Activated CD8-positive, alpha-beta memory T cell treated with anti-CD3 and anti-CD28 coated beads, Interleukin-2, amount 50 U/mL, for 24 hours (primary cell): ENCODE measurements around the gene TCEA3.

Experiments
- DNase-seq: peaks from one replicate; pipeline ENCODE4 v3.0.0-alpha.2; 2020; ENCODE audit errors: extremely low read depth

TCEA3 gene

GRCh38 chr1:23424293-23425192 lies at the start of gene TCEA3:
TSS of gene TCEA3 (minus strand) at chr1:23424748. CDS start at chr1:23424633, 115 bp downstream.
- DNase-seq, result no peak

DNA sequence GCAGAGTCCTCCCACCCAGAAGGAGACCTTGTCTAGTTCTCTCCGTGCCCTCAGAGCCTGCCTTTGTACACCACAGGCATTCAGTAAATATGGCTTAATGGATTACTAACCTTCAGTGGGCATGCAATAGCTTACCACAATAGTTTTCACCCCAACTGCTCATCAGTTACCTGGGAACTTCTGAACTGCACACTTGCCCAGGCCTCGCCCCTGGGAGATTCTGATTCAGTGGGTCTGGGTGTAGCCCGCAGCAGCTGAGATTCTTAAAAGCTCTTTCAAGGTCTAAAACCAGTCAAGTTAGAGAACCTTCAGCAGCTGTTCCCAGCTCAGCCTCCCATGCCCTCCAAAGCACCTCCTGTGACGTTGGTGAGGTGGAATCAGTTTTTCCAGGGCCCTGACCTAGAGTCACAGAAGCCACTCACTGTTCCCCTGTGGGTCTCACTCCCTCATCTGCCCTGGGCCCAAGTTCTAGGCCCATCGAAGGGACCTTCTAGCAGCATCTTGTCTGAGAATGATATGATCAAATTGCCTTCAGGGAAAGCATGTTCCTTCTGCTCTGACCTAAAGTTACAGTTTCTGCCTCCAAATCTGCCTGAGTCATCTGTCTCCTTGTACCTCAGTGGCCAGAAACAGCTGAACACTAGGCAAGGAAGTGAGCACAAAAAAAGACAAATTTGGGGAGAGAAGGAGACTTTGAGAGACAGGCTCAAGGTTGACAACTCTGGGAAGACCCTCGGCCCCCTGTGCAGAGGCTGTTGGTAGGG lies 48.7 kb upstream of the TCEA3 start:
- DNase-seq, result no peak

- no peak for DNase-seq
Observed at GRCh38 chr1:23472351-23473036, 47.9 kb upstream of the TCEA3 start.

- DNase-seq, result no peak
Observed at GRCh38 chr1:23471473-23472075, 47.0 kb upstream of the TCEA3 start.

DNA sequence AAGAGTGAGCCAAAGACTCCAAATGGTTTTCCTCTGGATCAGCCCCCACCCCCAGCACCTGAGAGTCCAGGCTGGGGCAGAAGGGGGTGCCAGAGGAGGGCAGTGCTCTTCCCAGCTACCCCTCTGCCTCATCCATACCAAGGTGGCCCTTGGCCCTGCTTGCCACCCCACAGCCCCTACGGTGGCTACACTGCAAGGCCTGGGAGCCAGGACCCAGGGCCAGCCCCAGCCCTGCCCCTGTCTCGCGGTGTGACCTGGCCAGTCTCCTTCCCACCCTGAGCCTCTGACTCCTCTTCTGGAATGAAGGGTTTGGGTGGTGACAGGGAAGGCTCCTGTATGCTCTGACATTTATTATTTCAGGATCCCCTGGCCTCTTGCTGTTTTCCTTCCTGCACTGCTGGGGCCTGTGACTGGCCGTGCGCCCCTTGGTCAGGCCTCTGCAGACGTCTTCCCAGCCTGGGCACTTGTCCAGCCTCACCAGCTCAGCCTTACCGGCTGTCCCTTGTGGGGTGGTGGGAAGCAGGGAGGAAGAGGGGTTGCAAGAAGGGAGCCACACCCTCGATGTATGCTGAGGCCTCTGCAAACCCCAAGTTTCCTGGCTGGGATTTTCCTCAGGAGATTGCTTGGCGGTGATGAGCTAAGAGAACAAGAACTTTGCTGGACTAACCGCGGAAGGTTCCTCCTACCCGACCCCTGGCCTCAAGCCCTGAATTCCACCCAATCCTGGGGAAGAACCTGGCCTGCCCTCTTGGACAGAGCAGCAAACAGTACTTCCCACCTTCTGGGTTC lies 45.9 kb upstream of the TCEA3 start:
- DNase-seq, result no peak

- no peak for DNase-seq
Observed at GRCh38 chr1:23469372-23469982, 44.9 kb upstream of the TCEA3 start.

GRCh38 chr1:23466423-23466989 lies 42.0 kb upstream of the TCEA3 start:
- DNase-seq, result no peak

GRCh38 chr1:23463286-23463685 lies 38.7 kb upstream of the TCEA3 start:
- no peak for DNase-seq

DNA sequence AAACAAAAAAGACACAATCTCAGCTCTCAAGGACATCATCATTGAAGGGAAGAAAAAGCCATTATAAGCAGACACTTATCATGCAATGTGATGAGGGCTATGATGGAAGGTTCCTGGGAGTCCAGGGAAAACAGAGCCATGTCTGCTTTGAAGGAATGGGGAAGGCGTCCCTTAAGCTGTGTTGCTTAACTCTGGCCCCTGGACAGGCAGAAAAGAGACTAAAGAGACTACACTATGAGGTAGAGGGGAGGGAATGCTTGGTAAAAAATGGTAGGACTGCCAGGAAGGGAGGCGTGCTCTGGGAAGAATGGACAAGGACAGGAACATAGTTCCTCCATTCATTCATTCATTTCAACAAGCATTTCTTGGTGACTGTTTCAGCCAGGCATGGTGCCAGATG lies 38.2 kb upstream of the TCEA3 start:
- DNase-seq, result no peak

DNA sequence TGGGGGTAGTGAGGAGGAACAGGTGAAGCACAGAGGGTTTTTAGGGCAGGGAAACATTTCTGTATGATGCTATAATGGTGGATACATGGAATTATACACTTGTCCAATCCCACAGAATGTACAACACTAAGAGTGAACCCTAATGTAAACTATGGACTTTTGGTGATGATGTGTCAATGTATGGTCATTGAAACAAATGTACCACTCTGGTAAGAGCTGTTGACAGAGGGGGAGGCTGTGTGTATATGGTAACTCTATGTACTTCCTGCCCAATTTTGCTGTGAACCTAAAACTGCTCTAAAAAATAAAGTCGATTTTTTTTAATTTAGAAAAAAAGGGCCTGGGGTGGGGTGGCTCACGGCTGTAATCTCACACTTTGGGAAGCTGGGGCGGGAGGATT lies 36.5 kb upstream of the TCEA3 start:
- no peak for DNase-seq

DNA sequence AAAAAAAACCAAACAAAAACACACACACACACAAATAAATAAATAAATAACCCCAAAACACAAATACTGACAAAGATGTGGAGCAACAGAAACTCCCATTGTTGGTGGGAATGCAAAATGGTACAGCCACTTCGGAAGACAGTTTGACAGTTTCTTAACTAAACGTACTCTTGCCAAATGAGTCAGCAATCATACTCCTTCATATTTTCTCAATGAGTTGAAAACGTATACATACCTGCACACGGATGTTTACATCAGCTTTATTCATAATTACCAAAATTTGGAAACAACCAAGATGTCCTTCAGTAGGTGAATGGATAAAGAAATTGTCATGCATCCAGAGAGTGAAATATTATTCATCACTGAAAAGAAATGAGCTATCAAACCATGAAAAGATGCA lies 36.0 kb upstream of the TCEA3 start:
- DNase-seq, result no peak

DNA sequence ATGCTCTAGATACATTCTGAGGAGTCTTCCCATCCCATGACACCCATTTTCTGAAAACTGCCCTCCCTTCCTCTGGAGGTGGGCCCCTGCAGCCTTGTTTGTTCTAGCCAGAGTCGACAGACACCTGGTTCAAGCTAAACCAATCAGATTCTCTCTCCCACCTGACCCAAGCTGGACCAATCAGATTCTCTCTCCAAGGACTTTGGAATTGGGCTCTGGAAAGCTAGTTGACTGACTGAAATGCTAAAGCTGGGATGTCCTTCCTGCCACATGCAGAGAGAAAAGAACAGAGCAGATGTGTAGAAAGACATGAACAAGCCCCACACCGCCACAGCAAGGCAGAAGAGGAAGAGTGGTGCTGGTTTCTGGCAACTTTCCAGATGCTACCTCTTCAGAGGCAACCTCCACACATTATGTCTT lies 34.8 kb upstream of the TCEA3 start:
- DNase-seq, result no peak

DNA sequence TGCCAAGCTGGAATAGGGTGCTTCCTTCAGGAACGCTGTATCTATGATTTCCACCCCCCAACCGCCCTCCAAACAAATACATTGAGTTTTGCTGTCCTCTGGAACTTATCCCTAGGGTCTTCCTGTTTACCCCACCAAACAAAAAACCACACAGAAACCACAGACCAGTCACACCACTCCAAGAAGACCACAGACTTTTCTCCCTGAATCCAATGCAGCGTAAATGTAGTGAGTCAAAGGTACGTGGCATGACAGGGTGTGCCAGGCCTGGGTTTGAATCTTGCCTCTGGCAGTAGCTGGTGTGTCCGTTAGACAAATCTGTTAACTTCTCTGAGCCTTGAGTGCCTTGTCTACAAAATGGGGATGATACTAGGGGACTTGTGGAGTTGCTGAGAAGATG lies 31.7 kb upstream of the TCEA3 start:
- DNase-seq, result no peak

DNA sequence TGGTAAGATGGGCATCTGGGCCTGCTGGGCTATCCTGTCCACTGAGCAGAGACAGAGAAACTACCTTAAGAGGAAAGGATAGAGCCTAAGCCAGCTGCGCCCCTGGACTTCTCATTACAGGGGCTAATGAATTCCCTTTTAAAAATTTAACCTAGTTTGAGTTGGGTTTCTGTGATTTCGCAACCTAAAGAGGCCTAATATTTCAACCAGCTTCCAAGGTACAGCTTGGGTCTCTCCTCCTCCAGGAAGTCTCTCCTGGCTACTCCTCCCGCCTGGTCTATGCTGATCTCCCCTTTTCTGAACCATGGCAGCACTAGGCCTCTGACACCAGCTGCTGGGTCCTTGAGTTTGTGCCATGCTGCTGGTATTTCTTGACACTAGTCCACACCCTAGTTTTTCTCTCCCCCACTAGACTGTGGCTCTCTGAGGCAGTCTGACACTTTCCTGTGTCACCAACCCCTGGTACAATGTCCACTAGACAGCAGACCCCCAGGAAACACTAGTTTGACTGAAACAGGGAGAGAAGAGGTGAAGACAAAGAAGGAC lies 29.0 kb upstream of the TCEA3 start:
- DNase-seq, result no peak

- DNase-seq, result no peak
Observed at GRCh38 chr1:23452011-23452411, 27.5 kb upstream of the TCEA3 start.

GRCh38 chr1:23451441-23451840 lies 26.9 kb upstream of the TCEA3 start:
- DNase-seq, result no peak

DNA sequence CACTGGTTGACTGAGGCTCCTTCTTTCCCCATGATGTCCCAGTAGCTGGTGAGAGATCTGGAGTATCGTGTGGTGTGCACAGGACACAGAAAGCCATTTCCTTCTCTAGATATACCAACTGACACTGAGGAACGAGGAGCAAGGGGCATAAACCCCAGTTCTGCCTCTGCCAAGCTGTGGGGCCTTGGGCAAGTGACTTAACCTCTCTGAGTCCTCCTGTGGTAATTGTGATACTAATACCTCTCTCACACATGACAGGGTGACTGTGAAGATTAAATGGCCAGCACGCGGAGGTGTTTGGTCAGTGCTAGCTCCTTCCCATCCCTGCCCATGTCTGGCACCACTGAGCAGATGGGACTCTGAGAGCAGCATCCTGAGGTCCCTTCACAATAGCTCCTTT lies 26.3 kb upstream of the TCEA3 start:
- no peak for DNase-seq

- no peak for DNase-seq
Observed at GRCh38 chr1:23449958-23450357, 25.4 kb upstream of the TCEA3 start.

DNA sequence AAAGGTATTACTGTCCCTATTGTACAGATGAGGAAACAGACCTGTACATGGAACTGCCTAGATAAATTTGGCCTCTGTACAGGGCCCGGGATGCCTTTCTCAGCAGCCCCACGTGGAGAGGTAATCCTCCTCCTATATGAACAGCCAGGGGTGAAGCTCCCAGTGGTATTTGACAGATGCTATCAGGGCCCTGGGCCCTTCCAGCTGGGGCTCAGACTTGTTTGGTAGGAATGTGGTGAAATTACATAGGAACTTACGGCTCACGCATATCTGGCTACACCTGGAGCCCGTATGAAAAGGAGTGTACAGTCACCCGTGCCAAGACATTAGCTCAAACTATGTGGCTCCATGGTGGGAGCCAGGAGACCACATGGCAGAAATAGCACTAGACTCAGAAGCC lies 24.8 kb upstream of the TCEA3 start:
- DNase-seq, result no peak

DNA sequence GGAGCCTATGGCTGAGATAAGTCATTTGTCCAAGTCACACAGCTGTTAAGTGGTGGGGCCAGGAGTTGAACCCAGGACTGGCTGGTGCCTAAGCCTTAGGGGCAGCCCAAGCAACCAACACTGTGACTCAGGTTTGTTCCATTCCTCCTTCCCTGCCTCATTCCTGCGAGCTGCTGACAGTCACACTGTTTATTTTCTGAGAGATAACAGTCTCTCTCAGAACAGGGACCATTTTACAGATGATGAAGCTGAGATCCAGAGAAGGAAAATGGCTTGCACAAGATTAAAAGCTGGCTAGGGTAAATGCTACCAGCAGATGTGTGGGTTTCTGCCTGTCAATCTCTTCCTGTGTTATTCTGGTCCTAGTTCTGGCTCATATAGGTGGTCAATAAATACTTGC lies 24.3 kb upstream of the TCEA3 start:
- DNase-seq, result no peak
